DOHH2 (cell line): ENCODE measurements around the gene KLHL7.

Source experiments
- CTCF ChIP-seq: fragments of 200-600 bp; sonication (generic); IDR thresholded peaks from one replicate; pipeline ENCODE4 v1.5.1; 2014; ENCODE audit warnings: antibody characterized with exemption, mild to moderate bottlenecking, low read depth, low read length; ENCODE audit not compliant: poor library complexity, severe bottlenecking
- EZH2phosphoT487 ChIP-seq: fragments of 200-600 bp; sonication (generic); IDR thresholded peaks from 2 replicates; pipeline ENCODE4 v1.6.1; 2017; ENCODE audit warnings: borderline replicate concordance, mild to moderate bottlenecking, antibody characterized with exemption, low read length, moderate library complexity, mixed read lengths

GRCh38 chr7:23212841-23213240 lies 107.3 kb downstream of the KLHL7 start:
- no peak for TF ChIP-seq CTCF
- TF ChIP-seq EZH2phosphoT487, result no peak
